GM18873 (cell line): Measurements from ENCODE around the gene SHC1.
"Not testable (repeated sequence)": the region's sequence is repeated elsewhere in the genome, so short reads cannot be mapped to it uniquely, and the experiment has no call there.

Experiments used
- ATAC-seq: cut with Tn5 transposase; IDR thresholded peaks from one replicate; pipeline ENCODE4 v1.9.1; 2021; ENCODE audit warnings: mild to moderate bottlenecking, moderate library complexity, moderate number of reproducible peaks; ENCODE audit not compliant: unreplicated experiment, low FRiP score

Gene SHC1

GRCh38 chr1:154996966-154997701 is 26.6 kb upstream of the SHC1 start:
- no peak for ATAC-seq

GRCh38 chr1:154995301-154995983 is 24.9 kb upstream of the SHC1 start:
- not testable (repeated sequence) for ATAC-seq

GRCh38 chr1:154994591-154994990 is 24.0 kb upstream of the SHC1 start:
- ATAC-seq: no peak

- ATAC-seq: no peak
Measured at GRCh38 chr1:154994269-154994587, 23.7 kb upstream of the SHC1 start.

GRCh38 chr1:154993572-154994268 is 23.2 kb upstream of the SHC1 start, which contains the start of gene LENEP:
Gene LENEP, plus strand, starts transcription at chr1:154993586. Its CDS starts 22 bp downstream, at chr1:154993608.
- ATAC-seq: no peak

GRCh38 chr1:154992721-154993571 is 22.4 kb upstream of the SHC1 start:
- ATAC-seq: no peak

- no peak for ATAC-seq
Measured at GRCh38 chr1:154990276-154990675, 19.7 kb upstream of the SHC1 start.

- ATAC-seq: no peak
Measured at GRCh38 chr1:154989195-154989860, 18.8 kb upstream of the SHC1 start.

GRCh38 chr1:154988058-154988954 is 17.8 kb upstream of the SHC1 start:
- ATAC-seq: no peak

- ATAC-seq: no peak
Measured at GRCh38 chr1:154987326-154987725, 16.8 kb upstream of the SHC1 start.

- ATAC-seq: not testable (repeated sequence)
Measured at GRCh38 chr1:154986736-154987135, 16.2 kb upstream of the SHC1 start.

GRCh38 chr1:154983776-154984466 is 13.4 kb upstream of the SHC1 start:
- ATAC-seq: no peak

GRCh38 chr1:154982897-154983648 is 12.5 kb upstream of the SHC1 start, which contains the start of gene FLAD1:
Gene FLAD1, plus strand, starts transcription at chr1:154983344. Its CDS starts 351 bp downstream, at chr1:154983695.
- ATAC-seq: peak; percentile 95

- ATAC-seq: no peak
Measured at GRCh38 chr1:154982341-154982740, 11.8 kb upstream of the SHC1 start.

- ATAC-seq: no peak
Measured at GRCh38 chr1:154978360-154978759, 7.8 kb upstream of the SHC1 start.

GRCh38 chr1:154977762-154978161 is 7.2 kb upstream of the SHC1 start:
- ATAC-seq: not testable (repeated sequence)

GRCh38 chr1:154975409-154976059 is 5.0 kb upstream of the SHC1 start:
- ATAC-seq: no peak
